Prostate gland (tissue), 2 donors: Measurements from ENCODE around the gene KAZN. TPM values are rescaled to one million over a fixed set of nuclear protein-coding genes. Genes with fewer than 3 reads are reported as not detected.

Experiments used
- DNase-seq: peaks from one replicate; pipeline ENCODE4 v3.0.0-alpha.2; 2019; ENCODE audit warnings: low spot score
- H3K27ac ChIP-seq, 2 donors: fragments of 200-600 bp; sonication (generic); 2 replicates each; pipeline ENCODE4 v1.5.1; 2017 to 2019
- H3K27me3 ChIP-seq: fragments of 200-600 bp; sonication (generic); replicated peaks from 2 replicates; pipeline ENCODE4 v1.5.1; 2019; ENCODE audit not compliant: insufficient read depth
- H3K36me3 ChIP-seq, 2 donors: fragments of 200-600 bp; sonication (generic); 1 replicate in 1 of 2; 2 replicates in 1 of 2; pipeline versions ENCODE4 v1.5.1 to v1.8.1; 2017 to 2019
- H3K4me1 ChIP-seq: fragments of 200-600 bp; sonication (generic); replicated peaks from 2 replicates; pipeline ENCODE4 v1.5.1; 2019
- H3K4me3 ChIP-seq, 2 donors: fragments of 200-600 bp; sonication (generic); 2 replicates each; pipeline ENCODE4 v1.5.1; 2017 to 2019
- H3K9me3 ChIP-seq: fragments of 200-600 bp; sonication (generic); 2 replicates; pipeline ENCODE4 v1.5.1; 2017
- CTCF ChIP-seq, 4 experiments: fragments of 200-600 bp in 2 of 4; fragments of 450-650 bp in 2 of 4; sonication (generic) in 2 of 4; IDR thresholded peaks; 1 replicate in 3 of 4; 2 replicates in 1 of 4; pipeline ENCODE4 v1.5.1; 2016 to 2019; ENCODE audit warnings: antibody characterized with exemption in 4 of 4, mild to moderate bottlenecking in 2 of 4, moderate library complexity in 2 of 4
- POLR2A ChIP-seq: fragments of 450-650 bp; IDR thresholded peaks from one replicate; pipeline ENCODE4 v1.6.1; 2016; ENCODE audit warnings: antibody characterized with exemption, mild to moderate bottlenecking
- POLR2AphosphoS5 ChIP-seq: sonication (generic); formaldehyde crosslinking; IDR thresholded peaks from one replicate; pipeline ENCODE4 v1.6.1; 2017; ENCODE audit warnings: antibody characterized with exemption
- WGBS: methylation state at CpG from one replicate; pipeline ENCODE4 v1.1.5; 2018; 5-methylcytosine and 5-hydroxymethylcytosine counted together
- intact Hi-C: fragments of 100-400 bp; cut with DNase I; formaldehyde crosslinking; loops from one replicate; pipeline ENCODE4 v1.14.2; 2022
- total RNA-seq, 2 donors: library from RNA; depleted of rRNA; stranded (reverse); fragments of >200 nt; gene quantifications; one replicate each; pipeline ENCODE4 v1.1.0, GENCODE V29; 2016

The KAZN gene
- total RNA-seq, 2 donors from 2014 or later: 8.3 to 12.7 TPM

DNA sequence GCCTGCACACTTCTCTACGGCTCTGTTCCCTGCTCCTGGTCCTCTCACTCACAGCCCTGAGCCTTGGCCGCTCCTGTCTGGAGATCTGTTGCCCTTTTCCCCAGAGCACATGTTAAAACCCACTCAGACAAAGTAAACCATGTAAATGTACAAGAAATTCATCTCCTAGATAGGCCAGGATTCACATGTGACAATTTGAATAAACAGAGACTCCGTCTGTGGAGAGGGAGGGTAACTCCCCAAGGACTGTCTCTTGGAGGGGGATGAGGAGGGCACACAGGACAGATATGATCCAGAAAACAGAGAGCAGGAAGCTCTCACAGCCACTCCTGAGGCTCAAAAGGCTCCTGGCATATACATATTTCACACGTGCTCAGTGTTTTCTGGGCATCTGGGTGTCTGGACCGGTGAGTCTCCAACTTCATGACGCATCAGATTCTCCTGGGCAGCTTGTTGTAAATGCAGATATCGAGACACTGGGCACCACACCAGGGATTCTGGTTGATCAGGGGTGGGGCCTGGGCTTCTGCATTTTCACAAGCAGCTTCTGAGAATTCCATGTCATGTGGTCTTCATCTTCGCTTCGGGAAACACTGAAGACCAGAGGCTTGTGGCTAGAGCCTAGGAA lies 6.4 kb upstream of the KAZN start:
- Histone ChIP-seq H3K9me3 (no peaks in the 10 kb centered on the region), H3K27ac (no peak overlapping the region), H3K27me3 (no peaks in the 10 kb centered on the region), H3K36me3 (no peaks in the 10 kb centered on the region), H3K4me1 (no peaks in the 10 kb centered on the region), H3K4me3 (no peak overlapping the region)
- no peak for DNase-seq
- TF ChIP-seq CTCF (IDR thresholded peaks at IDR 0.05): no peak
- no peak for TF ChIP-seq POLR2A
- TF ChIP-seq POLR2AphosphoS5: no peak
- intact Hi-C loops: no loop called here
- 79% methylated on average over 9 of the region's 9 CpGs for WGBS

DNA sequence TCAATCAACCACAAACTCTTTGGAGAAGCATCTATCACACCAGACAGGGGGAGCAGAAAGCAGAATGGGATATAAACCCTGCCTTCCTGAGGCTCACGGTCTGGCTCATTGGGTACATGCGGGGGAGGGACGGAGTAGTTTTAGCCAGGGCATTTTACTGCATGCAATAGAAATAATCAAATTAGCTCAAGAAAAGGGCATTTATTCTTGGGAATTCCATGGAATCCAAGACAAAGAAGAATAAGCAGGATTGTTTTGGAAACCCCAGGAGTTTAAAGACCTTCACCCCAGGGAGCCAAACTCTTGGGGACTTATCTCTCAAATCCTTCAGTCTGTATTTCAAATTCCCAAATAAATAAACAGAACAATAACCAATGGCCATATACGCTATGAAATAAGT lies 5.2 kb upstream of the KAZN start:
- DNase-seq: no peak
- Histone ChIP-seq H3K4me1 (peaks cover 4% of the 10 kb centered on the region), H3K9me3 (no peaks in the 10 kb centered on the region), H3K36me3 (no peaks in the 10 kb centered on the region), H3K27me3 (peaks cover 6% of the 10 kb centered on the region), H3K27ac (no peak overlapping the region), H3K4me3 (no peak overlapping the region)
- no peak for TF ChIP-seq POLR2A
- TF ChIP-seq POLR2AphosphoS5: no peak
- no peak for TF ChIP-seq CTCF (IDR thresholded peaks at IDR 0.05)
- intact Hi-C loops: no loop called here
- WGBS: 89% methylated on average over 4 of the region's 4 CpGs

DNA sequence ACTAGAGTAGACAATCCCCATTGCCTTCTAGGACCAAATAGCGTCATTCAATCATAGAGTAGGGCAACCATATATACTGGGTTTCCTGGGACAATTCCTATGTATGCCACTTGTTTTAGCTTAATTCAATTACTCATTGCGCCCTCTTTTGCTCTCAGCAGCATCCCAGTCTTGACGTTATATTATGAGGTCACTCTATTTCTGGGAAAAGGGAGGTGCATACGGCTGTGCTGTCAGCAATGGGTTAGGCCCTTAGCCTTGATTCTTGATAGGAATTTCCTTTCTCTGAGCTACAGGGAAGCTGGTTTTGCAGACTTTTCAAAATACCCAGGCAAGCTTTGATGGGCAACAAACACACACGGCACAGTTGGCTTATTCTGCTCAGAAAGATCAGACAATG lies 4.4 kb upstream of the KAZN start:
- WGBS: 85% methylated on average over 5 of the region's 5 CpGs
- DNase-seq: no peak
- H3K27ac ChIP-seq: no peak overlapping the region
- H3K9me3 ChIP-seq: no peaks in the 10 kb centered on the region
- no peaks in the 10 kb centered on the region for H3K36me3 ChIP-seq
- H3K4me3 ChIP-seq: no peak overlapping the region
- peaks cover 7% of the 10 kb centered on the region for H3K27me3 ChIP-seq
- peaks cover 6% of the 10 kb centered on the region for H3K4me1 ChIP-seq
- TF ChIP-seq POLR2A: no peak
- no peak for TF ChIP-seq CTCF (IDR thresholded peaks at IDR 0.05)
- no peak for TF ChIP-seq POLR2AphosphoS5
- intact Hi-C loops: no loop called here

GRCh38 chr1:14596591-14596990 lies 1.9 kb upstream of the KAZN start:
- H3K27me3 ChIP-seq: peaks cover 11% of the 10 kb centered on the region
- H3K36me3 ChIP-seq: no peaks in the 10 kb centered on the region
- intact Hi-C loops: no loop called here
- peaks cover 6% of the 10 kb centered on the region for H3K4me1 ChIP-seq
- no peaks in the 10 kb centered on the region for H3K9me3 ChIP-seq
- TF ChIP-seq CTCF (IDR thresholded peaks at IDR 0.05) (no peak), POLR2AphosphoS5 (no peak), POLR2A (no peak)
- H3K4me3 ChIP-seq: no peak overlapping the region
- WGBS: 84% methylated on average over 5 of the region's 5 CpGs
- H3K27ac ChIP-seq: no peak overlapping the region
- DNase-seq: no peak

DNA sequence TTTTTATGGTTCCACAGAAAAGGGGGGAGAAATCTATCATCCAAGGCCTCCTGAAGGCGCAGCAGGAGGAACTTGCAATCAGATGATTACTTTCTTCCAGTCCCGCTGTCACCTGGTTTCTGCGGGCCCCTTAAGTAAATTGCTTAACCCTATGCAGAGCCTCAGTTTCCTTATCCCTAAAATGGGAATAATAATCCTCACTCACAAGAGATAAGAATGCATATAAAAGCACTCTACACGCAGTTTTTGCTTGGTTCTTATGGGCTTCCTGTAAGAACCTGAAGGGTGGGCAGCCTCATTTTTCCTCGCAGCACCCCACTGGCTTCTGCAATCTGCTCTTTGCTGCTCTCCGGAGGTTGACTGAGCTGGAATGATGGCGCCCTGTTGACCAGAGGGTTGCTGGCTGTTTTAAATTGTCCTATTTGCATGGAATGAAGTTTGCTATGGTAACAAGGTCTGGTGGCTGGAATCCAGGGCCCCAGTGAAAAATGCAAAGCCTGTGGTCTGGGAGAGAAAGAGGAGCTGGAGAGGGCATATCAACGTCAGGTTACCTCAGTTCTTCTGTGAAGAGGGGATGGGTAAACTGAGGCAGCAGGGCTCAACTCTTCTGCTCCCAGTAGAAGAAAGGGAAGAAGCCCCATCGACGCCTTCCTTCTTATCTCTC lies 1.0 kb upstream of the KAZN start:
- WGBS: 54% methylated on average over 10 of the region's 10 CpGs
- Histone ChIP-seq H3K4me1 (peaks cover 6% of the 10 kb centered on the region), H3K27ac (no peak overlapping the region), H3K9me3 (no peaks in the 10 kb centered on the region), H3K27me3 (peaks cover 11% of the 10 kb centered on the region), H3K36me3 (no peaks in the 10 kb centered on the region), H3K4me3 (no peak overlapping the region)
- TF ChIP-seq POLR2A: no peak
- TF ChIP-seq CTCF (IDR thresholded peaks at IDR 0.05): no peak
- no peak for TF ChIP-seq POLR2AphosphoS5
- no peak for DNase-seq
- intact Hi-C loops: no loop called here
